Measurements from ENCODE around the gene PPP1CB.
A peak's percentile ranks its signal among the peaks of the same experiment; 100 is the strongest.
"Not testable (repeated sequence)": the region's sequence is repeated elsewhere in the genome, so short reads cannot be mapped to it uniquely, and the experiment has no call there.

PPP1CB gene

DNA sequence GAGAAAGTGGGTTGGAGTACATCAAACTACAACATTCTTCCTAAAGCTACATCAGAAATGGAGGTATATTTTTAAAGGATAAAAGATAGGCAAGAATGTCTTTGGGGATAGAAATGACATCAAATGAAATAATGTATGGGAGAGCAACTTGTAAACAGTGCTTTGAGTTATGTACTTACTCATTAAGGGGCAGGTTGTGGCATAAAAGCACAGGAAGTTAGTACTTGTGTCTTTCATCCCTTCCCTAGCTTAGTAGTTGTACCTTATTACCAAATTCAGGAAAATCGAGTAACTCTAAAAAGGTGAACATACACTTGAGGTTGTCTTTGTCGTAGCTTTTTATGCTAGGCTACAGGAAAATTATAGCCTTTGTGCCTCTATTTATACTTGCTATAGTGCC, 28.9 kb downstream of the PPP1CB start:
- DNase-seq, result no peak

DNA sequence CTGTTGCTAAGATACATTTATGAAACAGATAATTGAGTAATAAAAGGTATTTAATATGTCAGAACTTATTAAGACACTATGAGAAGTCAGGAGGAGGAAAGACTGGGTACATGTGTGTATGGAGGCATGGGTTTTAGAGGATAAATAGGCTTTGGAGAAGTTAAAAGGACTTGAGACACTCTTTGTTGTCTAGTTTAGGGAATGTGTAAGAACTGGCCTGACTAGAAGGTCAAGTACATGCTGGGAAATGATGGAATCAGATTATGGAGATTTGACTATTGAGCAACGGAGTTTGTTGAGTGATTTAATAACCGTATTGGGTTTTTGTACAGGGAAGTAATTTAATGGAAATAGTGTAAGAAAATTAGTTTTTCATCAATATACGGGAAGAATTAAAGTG, 30.8 kb downstream of the PPP1CB start:
- no peak for DNase-seq

DNA sequence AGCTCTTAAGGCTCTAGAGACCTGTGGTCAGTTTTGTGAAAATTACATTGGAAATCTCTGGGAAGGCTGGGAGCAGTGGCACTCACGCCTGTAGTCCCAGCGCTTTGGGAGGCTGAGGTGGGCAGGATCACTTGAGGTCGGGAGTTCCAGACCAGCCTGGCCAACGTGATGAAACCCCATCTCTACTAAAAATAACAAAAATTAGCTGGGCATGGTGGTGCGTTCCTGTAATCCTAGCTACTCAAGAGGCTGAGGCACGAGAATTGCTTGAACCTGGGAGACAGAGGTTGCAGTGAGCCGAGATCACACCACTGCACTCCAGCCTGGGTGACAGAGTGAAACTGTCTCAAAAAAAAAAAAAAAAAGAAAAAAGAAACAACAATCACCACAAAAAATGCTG, 32.9 kb downstream of the PPP1CB start:
- not testable (repeated sequence) for DNase-seq

DNA sequence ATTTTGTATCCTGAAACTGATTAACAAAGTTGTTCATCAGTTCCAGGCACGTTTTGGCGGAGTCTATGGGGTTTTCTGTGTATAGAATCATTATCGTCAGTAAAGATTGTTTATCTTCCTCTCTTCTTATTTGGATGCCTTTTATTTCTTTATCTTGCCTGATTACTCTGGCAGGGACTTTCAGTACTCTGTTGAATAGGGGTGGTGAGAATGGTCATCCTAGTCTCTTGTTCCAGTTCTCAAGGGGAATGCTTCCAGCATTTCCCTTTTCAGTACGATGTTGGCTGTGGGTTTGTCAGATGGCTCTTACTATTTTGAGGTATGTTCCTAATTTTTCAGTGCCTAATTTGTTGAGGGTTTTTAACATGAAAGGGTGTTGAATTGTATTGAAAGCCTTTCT, 45.0 kb downstream of the PPP1CB start:
- DNase-seq, result no peak

DNA sequence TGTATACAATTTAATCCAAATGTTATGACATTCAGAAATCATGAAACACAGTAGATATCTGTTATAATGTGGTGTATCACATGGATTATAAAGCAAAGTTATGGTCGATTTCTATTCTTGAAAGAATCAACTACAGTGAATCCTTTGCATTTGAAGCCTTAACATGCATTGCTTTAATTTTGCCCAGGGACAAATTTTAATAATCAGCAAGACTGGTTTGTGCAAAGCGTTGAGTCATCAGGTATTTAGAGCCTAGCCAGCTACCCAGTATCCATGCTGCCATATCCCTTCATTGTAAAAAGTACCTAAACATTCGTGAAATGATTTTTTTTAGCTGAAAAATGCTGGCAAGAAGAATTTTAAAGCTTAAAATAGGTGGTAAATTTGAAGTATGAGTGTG, 50.1 kb downstream of the PPP1CB start:
- DNase-seq, result no peak

DNA sequence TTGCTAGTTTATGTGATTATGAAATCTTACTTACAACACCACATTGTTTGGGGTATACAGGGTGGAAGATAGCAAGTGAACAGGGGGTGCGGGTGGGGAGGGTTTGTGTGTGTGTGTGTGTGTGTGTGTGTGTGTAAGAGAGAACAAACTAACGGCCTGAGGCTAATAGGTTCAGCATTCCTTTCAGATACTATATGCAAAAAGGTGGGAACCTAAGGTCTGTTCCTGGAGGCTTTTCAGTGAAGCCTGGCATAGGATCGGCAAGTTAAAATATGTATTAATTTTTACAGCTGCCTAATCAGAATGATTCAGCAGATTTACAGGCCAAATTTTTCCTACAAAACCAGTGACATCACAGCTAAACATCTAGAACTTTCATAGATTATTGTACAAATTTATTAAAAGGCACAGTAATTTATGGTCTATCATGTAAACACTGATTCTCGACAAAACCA, 51.4 kb downstream of the PPP1CB start:
- no peak for DNase-seq

DNA sequence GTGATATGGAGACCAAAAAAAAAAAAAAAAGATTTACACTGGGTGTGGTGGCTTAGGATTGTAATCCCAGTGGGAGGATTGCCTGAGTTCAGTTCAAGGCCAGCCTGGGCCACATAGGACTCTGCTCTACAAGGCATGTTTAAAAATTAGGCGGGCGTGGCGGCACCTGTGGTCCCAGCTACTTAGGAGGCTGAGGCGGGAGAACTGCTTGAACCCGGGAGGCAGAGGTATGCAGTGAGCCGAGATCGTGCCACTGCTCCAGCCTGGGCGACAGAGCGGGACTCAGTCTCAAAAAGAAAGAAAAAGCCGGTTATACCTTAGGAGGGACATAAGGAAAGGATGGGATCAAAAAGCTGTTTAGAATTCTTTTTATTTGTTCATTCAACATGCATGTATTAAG, 58.3 kb downstream of the PPP1CB start:
- DNase-seq, result no peak

DNA sequence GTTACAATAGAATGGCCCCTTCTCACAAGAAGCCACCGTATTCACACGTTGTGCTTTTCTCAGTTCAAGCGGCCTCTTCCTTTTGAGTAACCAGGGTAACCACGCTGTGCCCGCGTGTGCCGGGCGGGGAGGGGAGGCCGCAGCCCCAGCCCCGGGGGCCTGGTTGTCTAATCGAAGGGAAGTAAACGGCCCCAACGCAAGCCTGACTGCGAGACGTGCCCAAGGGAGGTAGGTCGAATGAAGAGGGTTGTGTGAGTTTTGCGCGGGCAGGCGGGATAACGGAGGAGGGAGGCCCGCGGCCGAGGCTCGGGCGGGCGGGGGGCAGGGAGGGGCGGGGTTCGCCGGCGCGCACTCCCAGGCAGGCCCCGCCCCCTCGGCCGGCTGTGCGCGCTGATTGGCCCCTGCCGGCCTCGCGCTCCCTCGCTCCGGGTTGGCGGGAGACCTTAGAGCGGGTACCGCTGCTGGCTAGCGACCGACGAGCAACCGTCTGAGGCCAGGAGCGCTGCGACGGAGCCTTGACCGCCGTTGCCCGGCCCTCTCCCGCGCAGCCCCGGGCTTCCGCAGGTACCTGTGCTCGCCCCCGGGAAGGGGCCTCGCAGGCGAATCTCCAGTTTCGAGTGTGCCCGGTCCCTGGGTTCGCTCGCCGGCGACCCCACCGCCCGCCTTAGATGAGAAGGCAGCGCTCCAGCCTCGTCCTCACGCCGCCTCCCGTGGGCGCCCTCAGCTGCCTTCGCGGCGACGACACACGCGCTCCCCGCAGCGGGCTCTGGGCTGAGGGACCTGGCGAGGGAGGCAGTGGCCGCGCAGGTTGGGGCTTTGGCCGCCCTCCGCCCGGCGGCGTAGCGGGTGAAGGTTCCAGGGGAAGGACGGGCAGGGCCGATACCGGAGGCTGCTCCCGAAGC, 59.0 kb downstream of the PPP1CB start, which contains the start of gene SPDYA:
TSS of gene SPDYA (plus strand) at position 451 of the 902 bp plus-strand sequence. CDS start 5,181 bp downstream, outside the sequence.
- peak; percentile 87 for DNase-seq

DNA sequence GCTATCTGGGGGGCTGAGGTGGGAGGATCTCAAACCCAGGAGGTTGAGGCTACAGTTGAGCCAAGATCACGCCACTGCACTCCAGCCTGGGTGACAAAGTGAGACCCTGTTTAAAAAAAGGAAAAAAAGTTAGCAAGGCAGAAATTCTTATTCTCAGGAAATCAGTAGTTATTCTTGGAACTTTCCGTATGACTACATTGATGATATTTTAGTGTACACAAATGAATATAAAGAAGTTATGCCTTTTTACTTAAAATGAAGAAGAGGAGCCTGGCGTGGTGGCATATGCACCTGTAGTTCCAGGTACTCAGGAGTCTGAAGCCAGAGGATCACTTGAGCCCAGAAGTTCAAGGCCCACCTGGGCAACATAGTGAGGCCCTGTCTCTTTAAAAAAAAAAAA, 66.4 kb downstream of the PPP1CB start:
- DNase-seq, result no peak

DNA sequence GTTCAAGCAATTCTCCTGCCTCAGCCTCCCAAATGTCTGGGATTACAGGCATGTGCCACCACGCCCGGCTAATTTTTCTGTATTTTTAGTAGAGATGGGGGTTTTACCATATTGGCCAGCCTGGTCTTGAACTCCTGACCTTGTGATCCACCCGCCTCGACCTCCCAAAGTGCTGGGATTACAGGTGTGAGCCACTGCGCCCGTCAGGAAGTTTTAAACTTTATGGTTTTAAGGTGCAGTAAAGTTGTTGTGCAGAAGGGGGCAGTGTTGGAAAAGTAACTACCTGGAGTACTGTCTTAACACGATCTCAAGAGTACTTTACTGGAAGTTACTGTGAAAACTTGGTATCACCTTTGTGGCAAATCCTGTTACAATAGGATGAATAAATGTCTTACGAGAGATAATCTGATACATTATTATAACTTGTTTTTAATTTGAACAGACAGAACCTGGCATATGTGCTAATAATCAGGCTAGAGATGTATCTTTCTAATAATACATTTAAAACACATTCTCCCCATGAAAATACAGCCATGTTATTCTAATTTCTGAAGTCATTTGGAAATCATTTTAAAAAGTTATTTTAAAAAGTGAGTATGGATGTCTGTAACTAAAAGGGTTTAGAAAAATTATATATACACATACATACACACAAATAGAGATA, 69.8 kb downstream of the PPP1CB start:
- peak; percentile 70 for DNase-seq

DNA sequence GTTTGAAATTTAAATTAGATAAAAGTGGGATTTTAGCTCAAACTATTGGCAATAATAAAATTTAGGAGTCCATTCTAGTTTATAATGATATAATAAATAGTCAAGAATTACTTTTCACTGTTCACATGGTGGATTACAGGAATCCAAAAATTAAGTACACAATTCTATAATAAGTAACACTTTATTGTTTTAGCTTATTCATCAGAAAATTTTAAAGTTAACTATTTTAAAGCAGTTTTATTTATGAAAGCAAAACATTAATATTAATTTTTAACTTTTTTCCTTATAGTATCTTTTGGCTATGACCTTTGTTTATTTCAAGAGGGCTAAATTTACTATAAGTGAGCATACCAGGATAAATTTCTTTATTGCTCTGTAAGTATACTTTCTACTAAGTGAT, 70.4 kb downstream of the PPP1CB start:
- no peak for DNase-seq

DNA sequence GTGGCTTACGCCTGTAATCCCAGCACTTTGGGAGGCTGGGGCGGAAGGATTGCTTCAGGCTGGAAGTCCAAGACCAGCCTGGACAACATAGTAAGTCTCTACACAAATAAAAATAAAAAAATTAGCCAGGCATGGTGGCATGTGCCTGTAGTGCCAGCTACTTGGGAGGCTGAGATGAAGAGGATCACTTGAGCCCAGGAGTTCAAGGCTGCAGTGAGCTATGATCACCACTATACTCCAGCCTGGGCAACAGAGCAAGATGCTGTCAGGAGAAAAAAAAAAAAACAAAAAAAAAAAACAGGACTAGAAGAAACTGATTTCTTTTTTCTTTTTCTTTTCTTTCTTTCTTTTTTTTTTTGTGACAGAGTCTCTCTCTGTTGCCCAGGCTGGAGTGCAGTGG, 72.6 kb downstream of the PPP1CB start:
- DNase-seq, result no peak

DNA sequence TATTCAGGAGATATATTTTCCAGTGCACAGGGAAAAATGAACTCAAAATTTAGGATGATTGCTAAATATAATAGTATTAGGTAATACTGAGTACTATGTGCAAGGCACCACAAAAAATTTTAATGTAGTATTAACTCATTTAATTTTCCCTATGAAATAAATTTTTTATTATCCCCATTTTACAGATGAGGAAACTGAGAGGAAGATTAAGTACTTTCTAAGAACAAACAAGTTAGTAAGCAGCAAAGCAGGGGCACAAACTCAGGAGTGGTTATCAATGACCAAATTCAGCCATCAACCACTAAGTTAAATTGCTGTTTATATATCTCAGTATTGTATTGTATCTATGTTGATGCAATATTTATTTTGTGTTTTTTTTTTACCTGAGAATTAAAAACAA, 73.2 kb downstream of the PPP1CB start:
- no peak for DNase-seq

DNA sequence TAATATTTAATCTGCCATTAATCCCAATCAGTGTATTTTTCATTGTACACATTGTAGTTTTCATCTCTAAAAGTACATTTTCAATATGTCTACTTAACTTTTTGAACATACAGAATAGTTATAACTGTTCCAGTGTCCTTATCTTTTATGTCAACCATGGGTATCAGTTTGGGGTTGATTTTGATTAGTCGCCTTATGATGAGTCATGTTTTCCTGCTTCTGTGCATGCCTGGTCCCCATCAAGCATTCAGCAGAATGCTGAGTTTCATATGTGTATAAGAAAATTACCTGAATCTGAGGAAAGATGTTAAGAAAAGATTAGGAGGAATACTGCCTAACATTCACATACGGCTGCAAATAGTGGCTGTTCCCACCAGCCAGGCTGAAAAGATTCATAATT, 76.8 kb downstream of the PPP1CB start:
- no peak for DNase-seq

DNA sequence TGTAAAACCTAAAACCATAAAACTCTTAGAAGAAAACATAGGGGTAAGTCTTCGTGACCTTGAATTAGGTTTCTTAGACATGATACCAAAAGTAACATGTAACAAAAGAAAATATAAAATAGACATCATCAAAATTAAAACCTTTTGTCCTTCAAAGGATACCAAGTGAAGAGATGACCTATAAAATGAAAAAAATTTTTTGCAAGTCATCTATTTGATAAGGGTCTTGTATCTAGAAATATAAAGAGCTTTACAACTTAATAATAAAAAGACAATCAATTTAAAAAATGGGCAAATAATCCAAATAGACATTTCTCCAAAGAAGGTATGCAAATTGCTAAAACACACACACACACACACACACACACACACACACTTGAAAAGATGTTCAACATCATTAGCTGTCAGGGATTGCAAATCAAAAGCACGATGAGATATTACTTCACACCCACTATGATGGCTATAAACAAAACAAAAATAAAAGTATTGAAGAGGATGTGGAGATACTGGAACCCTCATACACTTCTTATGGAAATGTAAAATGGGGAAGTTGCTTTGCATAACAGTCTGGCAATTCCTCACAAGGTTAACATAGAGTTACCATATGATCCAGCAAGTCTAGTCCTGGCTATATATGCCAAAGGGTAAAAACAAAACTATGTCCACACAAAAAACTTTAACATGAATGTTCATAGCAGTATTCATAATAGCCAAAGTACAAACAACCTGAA, 82.3 kb downstream of the PPP1CB start:
- DNase-seq, result no peak

DNA sequence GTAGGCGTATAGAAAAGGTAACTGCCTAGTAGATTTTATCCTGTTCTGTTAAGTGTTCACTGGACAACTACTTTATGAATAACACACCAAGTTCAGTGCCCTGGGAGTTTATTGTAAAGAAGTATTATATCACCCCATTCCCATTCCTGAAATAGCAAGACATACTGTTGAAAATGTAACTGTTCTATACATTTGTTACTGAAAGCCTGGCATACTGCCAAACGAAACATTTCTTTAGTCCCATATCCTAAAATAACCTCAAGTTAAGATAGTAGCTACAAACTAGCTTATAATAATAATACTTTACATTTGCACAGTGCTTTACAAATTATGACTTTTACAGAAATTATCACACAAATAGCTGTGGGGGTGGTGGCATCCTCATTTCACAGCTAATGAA, 84.2 kb downstream of the PPP1CB start:
- DNase-seq, result no peak

DNA sequence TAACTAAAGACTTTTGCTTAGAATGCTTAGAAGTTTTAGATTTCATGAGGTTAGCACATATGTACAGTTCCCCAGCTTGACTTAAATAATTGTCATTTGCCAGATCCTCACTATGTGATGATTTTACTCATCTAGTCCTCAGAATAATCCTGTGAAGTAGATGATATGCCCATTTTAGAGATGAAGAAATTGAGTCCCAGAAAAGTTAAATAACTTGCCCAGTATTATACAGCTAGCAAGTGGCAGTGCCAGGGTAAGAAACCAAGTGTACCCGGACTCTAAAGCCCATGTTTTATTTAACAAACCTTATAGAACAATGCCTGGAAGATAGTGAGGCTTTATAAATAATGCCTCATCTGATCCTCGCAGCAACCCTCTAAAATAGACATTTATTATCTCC, 87.3 kb downstream of the PPP1CB start:
- DNase-seq, result no peak

DNA sequence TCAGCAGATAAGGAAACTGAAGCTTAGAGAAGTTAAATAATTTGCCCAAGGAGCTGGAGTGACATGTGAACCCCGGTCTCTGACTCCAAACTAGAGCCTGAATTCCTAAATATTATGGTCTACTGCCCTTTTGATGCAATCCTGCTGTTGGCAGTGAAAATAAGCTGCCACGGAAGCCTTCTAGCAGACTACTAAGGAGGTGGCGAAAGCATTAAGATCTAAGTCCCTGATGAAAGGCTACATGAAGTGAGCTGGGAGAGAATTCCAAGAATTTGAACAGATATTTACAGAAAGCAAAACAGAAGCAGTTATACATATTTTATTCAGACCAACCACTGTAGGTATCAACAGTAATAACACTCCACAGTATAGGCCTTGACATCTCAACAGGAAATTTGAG, 90.4 kb downstream of the PPP1CB start:
- DNase-seq, result no peak
